ENCODE data around the gene ELP5. TPM values are rescaled to one million over a fixed set of nuclear protein-coding genes. Genes with fewer than 3 reads are reported as not detected.

ELP5 gene
- total RNA-seq, 1 donor, result 35.6 TPM

- TF ChIP-seq, protein P1, sequence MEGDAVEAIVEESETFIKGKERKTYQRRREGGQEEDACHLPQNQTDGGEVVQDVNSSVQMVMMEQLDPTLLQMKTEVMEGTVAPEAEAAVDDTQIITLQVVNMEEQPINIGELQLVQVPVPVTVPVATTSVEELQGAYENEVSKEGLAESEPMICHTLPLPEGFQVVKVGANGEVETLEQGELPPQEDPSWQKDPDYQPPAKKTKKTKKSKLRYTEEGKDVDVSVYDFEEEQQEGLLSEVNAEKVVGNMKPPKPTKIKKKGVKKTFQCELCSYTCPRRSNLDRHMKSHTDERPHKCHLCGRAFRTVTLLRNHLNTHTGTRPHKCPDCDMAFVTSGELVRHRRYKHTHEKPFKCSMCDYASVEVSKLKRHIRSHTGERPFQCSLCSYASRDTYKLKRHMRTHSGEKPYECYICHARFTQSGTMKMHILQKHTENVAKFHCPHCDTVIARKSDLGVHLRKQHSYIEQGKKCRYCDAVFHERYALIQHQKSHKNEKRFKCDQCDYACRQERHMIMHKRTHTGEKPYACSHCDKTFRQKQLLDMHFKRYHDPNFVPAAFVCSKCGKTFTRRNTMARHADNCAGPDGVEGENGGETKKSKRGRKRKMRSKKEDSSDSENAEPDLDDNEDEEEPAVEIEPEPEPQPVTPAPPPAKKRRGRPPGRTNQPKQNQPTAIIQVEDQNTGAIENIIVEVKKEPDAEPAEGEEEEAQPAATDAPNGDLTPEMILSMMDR (IDR thresholded peaks at IDR 0.05; ENCODE audit: insufficient read depth, low read length), result no peak
- no peak for DNase-seq (ENCODE audit: low read depth)
- H3K4me3 ChIP-seq (ENCODE audit: low read depth, low read length), result no peak within 1 kb of the TSS
These were observed 42.7 kb downstream of the ELP5 start, which contains the start of gene YBX2 for GRCh38 chr17:7294614-7295153. TSS of gene YBX2 (minus strand) at chr17:7294639. CDS start at chr17:7294500, 139 bp downstream.

DNA sequence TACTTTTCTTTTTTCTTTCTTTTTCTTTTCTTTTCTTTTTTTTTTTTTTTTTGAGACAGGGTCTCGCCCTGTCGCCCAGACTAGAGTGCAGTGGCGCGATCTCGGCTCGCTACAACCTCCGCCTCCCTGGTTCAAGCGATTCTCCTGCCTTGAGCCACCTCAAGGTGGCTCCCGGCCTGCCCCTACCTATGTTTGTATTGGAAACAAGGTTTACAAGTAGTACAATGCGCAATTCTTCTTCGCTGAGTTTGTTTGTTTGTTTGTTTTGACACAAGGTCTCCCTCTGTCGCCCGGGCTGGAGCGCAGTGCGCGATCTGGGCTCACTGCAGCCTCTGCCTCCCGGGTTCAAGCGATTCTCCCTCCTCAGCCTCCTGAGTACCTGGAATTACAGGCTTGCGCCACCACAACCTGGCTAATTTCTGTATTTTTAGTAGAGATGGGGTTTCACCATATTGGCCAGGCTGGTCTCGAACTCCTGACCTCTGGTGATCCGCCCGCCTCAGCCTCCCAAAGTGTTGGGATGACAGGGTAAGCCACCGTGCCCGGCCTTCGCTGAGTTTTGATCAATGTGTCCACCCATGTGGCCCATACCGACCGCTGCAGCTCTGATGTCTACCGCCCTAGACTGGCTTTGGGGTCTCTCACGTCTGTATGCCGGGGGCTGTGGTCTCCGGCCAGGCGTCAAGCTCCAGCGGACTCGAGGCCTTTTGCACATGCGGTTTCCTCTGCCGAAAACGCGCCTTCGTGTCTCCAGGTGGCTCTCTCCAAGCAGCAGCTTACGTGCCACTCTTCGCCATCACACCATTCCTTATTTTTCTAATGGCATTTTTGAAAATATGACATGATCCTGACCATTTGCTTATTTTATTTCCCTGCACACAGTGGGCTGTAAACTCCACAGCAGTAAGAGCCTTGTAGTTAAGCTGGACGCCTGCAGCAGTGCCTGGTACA lies 43.5 kb downstream of the ELP5 start:
- no peak overlapping the region for H3K4me3 ChIP-seq (ENCODE audit: low read depth, low read length)
- no peak for DNase-seq (ENCODE audit: low read depth)
- TF ChIP-seq, protein P1 (IDR thresholded peaks at IDR 0.05; ENCODE audit: insufficient read depth, low read length), result no peak

DNA sequence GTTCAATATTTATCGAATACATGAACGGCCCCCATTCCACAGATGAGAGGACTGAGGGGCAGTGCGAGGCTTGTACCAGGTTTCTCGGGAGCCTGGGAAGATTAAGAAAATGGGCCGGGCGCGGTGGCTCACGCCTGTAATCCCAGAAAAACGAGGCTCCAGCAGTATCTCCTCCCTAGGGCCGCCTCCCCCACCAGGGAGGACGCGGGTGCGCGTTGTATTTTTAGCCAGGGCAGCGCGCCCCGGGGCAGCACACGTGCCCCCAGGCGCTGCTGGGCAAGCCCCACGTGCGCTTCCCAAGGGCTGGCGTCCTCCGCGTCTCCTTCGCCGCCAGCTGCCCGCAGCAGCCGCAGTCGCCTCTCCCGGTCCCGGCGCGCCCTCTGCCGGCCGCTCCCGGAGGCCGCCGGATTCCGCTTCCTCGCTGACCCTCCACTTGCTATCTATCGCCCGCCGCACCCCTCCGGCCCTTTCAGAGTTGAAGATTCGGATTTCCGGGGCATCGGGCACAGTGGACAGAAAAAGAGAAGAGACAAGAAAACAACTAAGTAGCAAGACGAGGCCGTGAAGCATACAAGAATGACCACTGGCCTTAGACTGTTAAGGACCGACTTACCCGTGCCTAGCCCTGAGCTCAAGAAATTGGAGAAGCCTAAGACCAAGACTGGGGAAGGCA lies 44.3 kb downstream of the ELP5 start:
- TF ChIP-seq, protein P1 (IDR thresholded peaks at IDR 0.05; ENCODE audit: insufficient read depth, low read length), result peak; percentile 76
- H3K4me3 ChIP-seq (ENCODE audit: low read depth, low read length), result peak overlapping the region; percentile 42
- peak; percentile 76 for DNase-seq (ENCODE audit: low read depth)

- no peak for DNase-seq (ENCODE audit: low read depth)
- H3K4me3 ChIP-seq (ENCODE audit: low read depth, low read length), result no peak overlapping the region
- TF ChIP-seq, protein P1 (IDR thresholded peaks at IDR 0.05; ENCODE audit: insufficient read depth, low read length), result no peak
These were observed 52.2 kb downstream of the ELP5 start for GRCh38 chr17:7304179-7304578.

DNA sequence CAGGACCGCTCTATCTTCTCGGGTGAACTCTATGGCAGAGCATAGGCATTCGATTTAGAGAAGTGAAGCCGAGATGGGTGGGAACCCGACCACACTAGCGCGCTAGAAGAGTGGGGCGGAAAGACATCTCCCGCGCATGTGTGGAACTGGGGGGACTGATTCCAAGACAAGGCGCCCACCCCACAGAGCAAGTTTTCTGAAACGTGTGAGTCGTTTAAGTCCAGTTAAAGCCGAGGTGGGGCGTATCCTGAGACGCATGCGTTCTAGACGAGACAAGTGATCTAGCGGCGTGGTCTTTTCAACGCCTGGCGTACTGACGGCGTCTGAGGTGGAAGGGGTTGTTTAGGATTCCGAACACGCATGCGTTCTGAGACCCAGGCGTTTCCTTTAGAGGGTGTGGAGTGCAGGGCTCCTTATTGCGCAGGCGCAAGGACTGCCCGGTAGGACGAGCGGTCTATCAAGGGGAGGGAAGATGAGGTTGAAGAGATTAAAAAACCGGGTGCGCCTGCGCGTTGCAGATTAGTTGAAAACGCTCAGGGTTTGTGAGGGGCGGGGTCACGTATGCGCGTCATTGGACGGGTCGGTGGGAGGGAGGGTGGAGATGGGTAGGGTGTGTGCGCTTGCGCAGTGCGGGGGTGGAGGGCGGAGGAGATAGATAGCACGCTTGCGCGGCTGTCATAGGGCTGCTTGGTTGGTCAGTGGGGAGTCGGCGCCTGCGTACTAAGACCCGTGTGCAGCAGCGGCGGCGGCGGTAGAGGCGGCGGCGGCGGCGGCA lies 55.1 kb downstream of the ELP5 start, which contains the start of gene EIF5A:
TSS of gene EIF5A (plus strand) at position 718 of the 775 bp plus-strand sequence. CDS start 2,008 bp downstream, outside the sequence.
- TF ChIP-seq, protein P1 (IDR thresholded peaks at IDR 0.05; ENCODE audit: insufficient read depth, low read length), result no peak
- peak within 1 kb of the TSS; percentile 91 for H3K4me3 ChIP-seq (ENCODE audit: low read depth, low read length)
- DNase-seq (ENCODE audit: low read depth), result peak; percentile 100

Measured in fibroblast of the aortic adventitia (primary cell).